Left ventricle myocardium inferior (tissue), 1 donor: ENCODE results near the gene CATSPERB. TPM values are rescaled to one million over a fixed set of nuclear protein-coding genes. Genes with fewer than 3 reads are reported as not detected.
"Not testable (repeated sequence)": the region's sequence is repeated elsewhere in the genome, so short reads cannot be mapped to it uniquely, and the experiment has no call there.

Experiments
- DNase-seq: peaks from one replicate; pipeline ENCODE4 v3.0.0-alpha.2; 2020
- H3K27ac ChIP-seq: fragments of 200-600 bp; replicated peaks from 2 replicates; pipeline ENCODE4 v1.8.0; 2021
- H3K27me3 ChIP-seq: fragments of 200-600 bp; 2 replicates; pipeline ENCODE4 v1.8.0; 2021; ENCODE audit warnings: low read depth
- H3K36me3 ChIP-seq: fragments of 200-600 bp; 2 replicates; pipeline ENCODE4 v1.8.0; 2021
- H3K4me1 ChIP-seq: fragments of 200-600 bp; 2 replicates; pipeline ENCODE4 v1.8.0; 2021
- H3K4me3 ChIP-seq: fragments of 200-600 bp; 2 replicates; pipeline ENCODE4 v1.8.0; 2021; ENCODE audit warnings: mild to moderate bottlenecking, moderate library complexity
- H3K9me3 ChIP-seq: fragments of 200-600 bp; replicated peaks from 2 replicates; pipeline ENCODE4 v1.8.0; 2021
- intact Hi-C: fragments of 100-400 bp; cut with micrococcal nuclease; formaldehyde crosslinking; loops from one replicate; pipeline ENCODE4 v1.11.0; 2022
- total RNA-seq: library from RNA; stranded (reverse); fragmentation: NEBNext Ultra II Directional; extraction: Animal tissue kit (Norgen Biotek cat#: 25700); gene quantifications from one replicate; pipeline ENCODE4 v1.2.1, GENCODE V29; 2021
- TF ChIP-seq, protein P1 (sequence below): fragments of 200-600 bp; IDR thresholded peaks from 2 replicates; pipeline ENCODE4 v1.8.0; 2021; ENCODE audit warnings: antibody characterized with exemption, mild to moderate bottlenecking, borderline replicate concordance
- donor health status: DM: no; HTN: yes; CAD: no; lungs with severe emphysema.

CATSPERB gene
- total RNA-seq, 1 donor from 2014 or later, result 0.99 TPM

DNA sequence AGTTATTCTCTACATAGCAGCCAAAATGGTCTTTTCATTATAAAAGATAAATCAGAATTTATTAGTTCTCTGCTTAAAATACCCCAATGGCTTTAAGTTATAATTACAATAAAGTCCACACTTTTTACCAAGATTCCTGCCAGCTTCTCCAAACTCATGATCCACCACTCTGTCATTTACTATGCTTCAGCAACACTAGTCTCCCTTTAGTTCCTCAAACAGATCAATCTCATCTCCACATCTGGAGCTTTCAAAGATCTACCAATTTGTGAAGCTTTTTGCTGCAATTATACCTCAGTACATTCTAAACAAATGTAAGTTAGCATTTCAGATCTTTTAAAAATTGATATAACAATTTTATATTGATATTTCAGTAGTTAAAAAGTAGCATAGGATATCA, 24.9 kb downstream of the CATSPERB start:
- no peaks in the 10 kb centered on the region for H3K4me1 ChIP-seq
- intact Hi-C loops, result no loop called here

DNA sequence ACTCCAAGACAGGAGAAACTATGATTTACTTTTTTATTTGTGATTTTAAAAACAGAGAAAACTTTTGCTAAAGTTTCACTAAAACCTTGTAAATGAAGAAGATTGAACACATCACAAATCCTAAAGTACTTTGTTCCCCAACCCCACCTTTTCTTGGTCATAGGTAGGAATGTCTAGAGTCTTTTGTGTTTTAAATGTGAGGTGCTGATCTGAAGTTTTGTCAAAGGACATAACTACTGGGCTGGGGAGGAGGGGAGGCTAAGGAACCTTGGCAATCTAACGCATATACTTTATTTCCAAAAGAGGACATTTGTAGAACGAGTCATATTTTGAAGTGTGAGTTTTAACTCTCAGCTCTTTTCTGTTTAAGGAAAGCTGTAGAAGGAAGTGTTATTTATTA, 37.2 kb downstream of the CATSPERB start:
- no peaks in the 10 kb centered on the region for H3K27me3 ChIP-seq
- intact Hi-C loops, result no loop called here
- no peaks in the 10 kb centered on the region for H3K4me1 ChIP-seq
- peaks cover 36% of the 10 kb centered on the region for H3K9me3 ChIP-seq
- TF ChIP-seq, protein P1, sequence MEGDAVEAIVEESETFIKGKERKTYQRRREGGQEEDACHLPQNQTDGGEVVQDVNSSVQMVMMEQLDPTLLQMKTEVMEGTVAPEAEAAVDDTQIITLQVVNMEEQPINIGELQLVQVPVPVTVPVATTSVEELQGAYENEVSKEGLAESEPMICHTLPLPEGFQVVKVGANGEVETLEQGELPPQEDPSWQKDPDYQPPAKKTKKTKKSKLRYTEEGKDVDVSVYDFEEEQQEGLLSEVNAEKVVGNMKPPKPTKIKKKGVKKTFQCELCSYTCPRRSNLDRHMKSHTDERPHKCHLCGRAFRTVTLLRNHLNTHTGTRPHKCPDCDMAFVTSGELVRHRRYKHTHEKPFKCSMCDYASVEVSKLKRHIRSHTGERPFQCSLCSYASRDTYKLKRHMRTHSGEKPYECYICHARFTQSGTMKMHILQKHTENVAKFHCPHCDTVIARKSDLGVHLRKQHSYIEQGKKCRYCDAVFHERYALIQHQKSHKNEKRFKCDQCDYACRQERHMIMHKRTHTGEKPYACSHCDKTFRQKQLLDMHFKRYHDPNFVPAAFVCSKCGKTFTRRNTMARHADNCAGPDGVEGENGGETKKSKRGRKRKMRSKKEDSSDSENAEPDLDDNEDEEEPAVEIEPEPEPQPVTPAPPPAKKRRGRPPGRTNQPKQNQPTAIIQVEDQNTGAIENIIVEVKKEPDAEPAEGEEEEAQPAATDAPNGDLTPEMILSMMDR, result no peak
- no peak overlapping the region for H3K27ac ChIP-seq
- no peaks in the 10 kb centered on the region for H3K36me3 ChIP-seq
- no peak overlapping the region for H3K4me3 ChIP-seq
- no peak for DNase-seq

More for the DNA sequence above, 24.9 kb downstream of the CATSPERB start:
- no peak overlapping the region for H3K4me3 ChIP-seq
- DNase-seq, result no peak
- TF ChIP-seq, protein P1, result no peak
- no peaks in the 10 kb centered on the region for H3K27me3 ChIP-seq
- no peaks in the 10 kb centered on the region for H3K36me3 ChIP-seq
- no peak overlapping the region for H3K27ac ChIP-seq
- H3K9me3 ChIP-seq, result peaks cover 11% of the 10 kb centered on the region

DNA sequence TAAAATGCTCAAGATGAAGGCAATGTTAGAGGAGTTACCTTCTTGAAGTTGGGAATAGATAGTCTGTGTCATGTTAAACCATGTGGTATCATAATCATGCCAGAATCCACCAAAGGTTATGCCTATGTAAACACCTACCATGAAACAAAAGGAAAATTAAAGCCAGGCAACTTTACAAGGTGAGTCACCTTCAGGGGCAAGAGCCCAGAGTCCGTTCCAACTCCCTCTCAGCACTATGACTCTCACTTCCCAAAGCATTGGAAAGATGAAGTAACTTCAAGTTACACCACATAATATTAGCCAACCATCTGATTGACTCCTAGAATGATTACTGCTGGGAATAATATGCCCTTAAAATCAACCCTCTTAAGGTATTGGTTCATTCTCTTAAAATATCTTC, 38.5 kb downstream of the CATSPERB start:
- no peak overlapping the region for H3K4me3 ChIP-seq
- DNase-seq, result no peak
- no peaks in the 10 kb centered on the region for H3K27me3 ChIP-seq
- no peaks in the 10 kb centered on the region for H3K4me1 ChIP-seq
- no peak overlapping the region for H3K27ac ChIP-seq
- TF ChIP-seq, protein P1, result no peak
- H3K36me3 ChIP-seq, result no peaks in the 10 kb centered on the region
- intact Hi-C loops, result no loop called here
- H3K9me3 ChIP-seq, result peaks cover 27% of the 10 kb centered on the region

DNA sequence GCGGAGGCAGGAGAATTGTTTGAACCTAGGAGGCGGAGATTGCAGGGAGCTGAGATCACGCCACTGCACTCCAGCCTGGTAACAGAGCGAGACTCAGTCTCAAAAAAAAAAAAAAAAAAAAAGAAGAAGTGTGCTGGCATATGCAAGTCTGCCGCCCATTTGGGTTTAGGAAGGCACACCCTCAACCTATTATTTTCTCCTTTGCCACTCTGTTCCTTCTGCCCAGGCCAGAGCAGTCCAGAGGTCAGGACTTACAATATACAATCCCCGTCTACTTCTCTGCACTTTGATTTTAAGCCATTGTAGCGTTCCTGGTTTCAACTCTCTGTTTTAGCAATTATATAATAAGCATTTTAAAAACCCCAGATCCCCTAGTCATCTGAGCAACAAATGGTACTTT, 39.8 kb downstream of the CATSPERB start:
- peaks cover 15% of the 10 kb centered on the region for H3K9me3 ChIP-seq
- no peak overlapping the region for H3K4me3 ChIP-seq
- TF ChIP-seq, protein P1, result no peak
- no peak for DNase-seq
- H3K27ac ChIP-seq, result no peak overlapping the region
- H3K27me3 ChIP-seq, result no peaks in the 10 kb centered on the region
- no peaks in the 10 kb centered on the region for H3K36me3 ChIP-seq
- H3K4me1 ChIP-seq, result no peaks in the 10 kb centered on the region
- intact Hi-C loops, result no loop called here

DNA sequence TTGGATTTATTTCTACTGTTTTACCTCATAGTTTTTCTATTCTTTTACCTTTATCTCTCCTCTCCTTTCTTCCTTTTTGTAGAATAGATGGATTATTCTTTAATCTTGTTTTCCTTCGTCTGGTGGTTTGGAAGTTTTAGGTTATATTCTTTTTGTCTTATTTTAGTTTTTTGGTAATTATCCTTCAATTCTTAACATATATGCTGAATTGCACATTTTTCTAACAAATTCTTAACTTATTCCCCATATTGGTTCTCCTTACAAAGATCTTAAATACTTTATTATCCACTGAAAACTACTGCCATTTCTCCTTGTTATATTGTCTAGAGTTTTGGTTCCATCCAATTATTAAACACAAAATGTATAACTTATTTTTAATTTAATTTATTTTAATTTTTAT, 42.3 kb downstream of the CATSPERB start:
- no peaks in the 10 kb centered on the region for H3K4me1 ChIP-seq
- peaks cover 12% of the 10 kb centered on the region for H3K9me3 ChIP-seq
- peaks cover 4% of the 10 kb centered on the region for H3K27me3 ChIP-seq
- TF ChIP-seq, protein P1, result no peak
- H3K27ac ChIP-seq, result no peak overlapping the region
- intact Hi-C loops, result no loop called here
- no peak for DNase-seq
- H3K4me3 ChIP-seq, result no peak overlapping the region
- no peaks in the 10 kb centered on the region for H3K36me3 ChIP-seq

DNA sequence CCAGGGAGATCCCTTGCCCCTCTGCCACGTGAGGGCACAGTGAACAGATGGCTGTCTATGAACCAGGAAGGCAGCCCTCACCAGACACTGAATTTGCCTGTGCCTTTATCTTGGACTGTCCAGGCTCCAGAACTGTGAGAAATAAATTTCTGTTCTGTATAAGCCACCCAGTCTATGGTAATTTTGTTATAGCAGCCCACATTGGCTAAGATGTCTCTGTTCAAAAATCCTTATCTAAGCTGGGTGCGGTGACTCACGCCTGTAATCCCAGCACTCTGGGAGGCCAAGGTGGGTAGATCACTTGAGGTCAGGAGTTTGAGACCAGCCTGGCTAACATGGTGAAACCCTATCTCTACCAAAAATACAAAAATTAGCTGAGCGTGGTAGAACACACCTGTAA, 44.5 kb downstream of the CATSPERB start:
- H3K4me3 ChIP-seq, H3K36me3 ChIP-seq, DNase-seq, H3K27me3 ChIP-seq, intact Hi-C loops, H3K4me1 ChIP-seq, H3K27ac ChIP-seq: not testable (repeated sequence)
- H3K9me3 ChIP-seq, result peaks cover 12% of the 10 kb centered on the region
